HG03378 (cell line): ENCODE data around the gene PDZRN3.
"Not testable (repeated sequence)": the region's sequence is repeated elsewhere in the genome, so short reads cannot be mapped to it uniquely, and the experiment has no call there.

Experiments used
- ATAC-seq: cut with Tn5 transposase; IDR thresholded peaks from one replicate; pipeline ENCODE4 v1.9.1; 2021; ENCODE audit warnings: mild to moderate bottlenecking, moderate library complexity; ENCODE audit not compliant: unreplicated experiment

The PDZRN3 gene

GRCh38 chr3:73470860-73471259, 153.9 kb downstream of the PDZRN3 start:
- no peak for ATAC-seq

GRCh38 chr3:73469331-73469730, 155.4 kb downstream of the PDZRN3 start:
- no peak for ATAC-seq

GRCh38 chr3:73467211-73467610, 157.5 kb downstream of the PDZRN3 start:
- no peak for ATAC-seq

GRCh38 chr3:73465926-73466325, 158.8 kb downstream of the PDZRN3 start:
- no peak for ATAC-seq

DNA sequence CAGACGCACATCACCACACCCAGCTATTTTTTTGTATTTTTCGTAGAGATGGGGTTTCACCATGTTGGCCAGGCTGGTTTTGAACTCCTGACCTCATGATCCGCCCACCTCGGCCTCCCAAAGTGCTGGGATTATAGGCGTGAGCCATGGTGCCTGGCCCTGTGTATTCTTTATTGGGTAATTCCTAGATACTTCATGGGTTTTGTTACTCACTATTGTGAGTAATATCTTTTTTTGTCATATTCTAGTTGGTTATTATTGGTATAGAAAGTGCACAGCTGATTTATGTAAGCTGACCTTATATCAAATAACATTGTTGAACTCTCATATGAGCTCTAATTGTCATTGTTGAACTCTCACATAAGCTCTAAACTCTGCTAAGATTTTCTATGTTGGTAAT, 160.6 kb downstream of the PDZRN3 start:
- not testable (repeated sequence) for ATAC-seq

DNA sequence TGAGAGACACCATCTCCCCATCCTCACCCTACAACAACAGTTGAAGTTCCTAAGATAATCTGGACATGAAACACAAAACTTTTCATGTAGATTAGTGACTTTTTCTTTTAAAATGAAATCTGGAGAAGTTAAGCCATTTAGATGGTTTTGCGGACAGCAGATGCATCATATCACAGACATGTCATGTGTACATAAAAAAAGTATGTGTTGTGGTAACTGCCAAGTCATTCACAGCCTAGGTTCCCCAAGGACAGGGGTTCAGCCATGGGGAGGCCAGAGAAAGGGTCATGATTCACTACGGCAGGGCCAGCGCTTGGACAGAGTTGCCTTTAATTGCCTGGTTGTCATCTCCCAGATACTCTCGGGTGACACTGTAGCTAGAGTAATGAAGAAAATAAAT, 163.2 kb downstream of the PDZRN3 start:
- no peak for ATAC-seq

DNA sequence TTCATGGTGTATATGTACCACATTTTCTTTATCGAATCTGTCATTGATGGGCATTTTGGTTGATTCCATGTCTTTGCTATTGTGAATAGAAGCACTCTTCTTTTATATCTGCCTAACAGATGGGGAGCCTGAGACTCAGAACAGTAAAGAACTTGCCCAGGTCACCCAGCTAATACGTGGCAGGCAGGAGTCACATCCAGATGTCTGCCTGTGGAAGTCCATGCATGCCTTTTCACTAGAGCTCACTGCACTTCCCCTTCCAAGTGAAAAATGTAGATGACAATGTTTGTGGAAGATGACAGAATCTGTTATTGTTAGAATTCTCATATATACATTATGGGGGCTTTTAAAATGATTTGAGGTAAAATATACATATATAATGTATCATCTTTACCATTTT, 165.0 kb downstream of the PDZRN3 start:
- no peak for ATAC-seq

DNA sequence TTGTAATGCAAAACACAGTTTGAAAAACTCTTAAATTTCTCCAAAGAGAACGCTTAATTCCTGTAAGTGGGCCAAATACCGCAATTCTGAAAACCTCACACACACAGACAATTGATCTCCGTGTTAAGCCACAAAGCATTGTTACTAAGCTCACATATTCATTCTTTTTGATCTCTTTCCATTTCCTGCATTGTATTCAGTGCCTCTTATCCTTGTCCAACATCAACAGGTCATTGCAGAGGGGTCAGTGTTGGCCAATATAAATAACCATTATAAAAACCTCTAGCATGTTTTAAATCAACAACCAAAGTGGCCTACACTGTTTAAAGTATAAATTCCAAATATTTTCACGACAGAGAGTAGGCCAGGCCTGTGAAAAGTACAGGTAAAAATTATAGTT, 171.1 kb downstream of the PDZRN3 start:
- ATAC-seq, result no peak

DNA sequence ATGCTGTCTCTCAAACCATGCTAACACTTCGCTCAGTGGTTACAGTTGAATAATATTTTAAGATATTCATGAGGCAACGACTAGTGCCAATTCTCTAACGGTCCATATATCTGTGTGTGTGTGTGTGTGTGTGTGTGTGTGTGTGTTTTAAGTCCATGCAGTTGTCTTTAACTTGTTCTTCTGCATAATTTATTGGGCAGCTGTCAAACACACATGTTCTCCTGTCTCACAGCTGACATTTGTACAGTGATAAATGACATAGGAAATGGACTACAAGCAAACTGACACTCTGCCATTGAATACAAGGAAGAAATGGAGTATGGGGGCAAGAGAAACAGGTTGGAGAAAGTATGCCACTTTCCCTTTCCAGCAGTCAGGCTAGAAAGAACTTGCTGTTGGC, 172.0 kb downstream of the PDZRN3 start:
- ATAC-seq, result no peak

- peak; percentile 47 for ATAC-seq
These were observed 173.3 kb downstream of the PDZRN3 start for GRCh38 chr3:73451301-73451944.

DNA sequence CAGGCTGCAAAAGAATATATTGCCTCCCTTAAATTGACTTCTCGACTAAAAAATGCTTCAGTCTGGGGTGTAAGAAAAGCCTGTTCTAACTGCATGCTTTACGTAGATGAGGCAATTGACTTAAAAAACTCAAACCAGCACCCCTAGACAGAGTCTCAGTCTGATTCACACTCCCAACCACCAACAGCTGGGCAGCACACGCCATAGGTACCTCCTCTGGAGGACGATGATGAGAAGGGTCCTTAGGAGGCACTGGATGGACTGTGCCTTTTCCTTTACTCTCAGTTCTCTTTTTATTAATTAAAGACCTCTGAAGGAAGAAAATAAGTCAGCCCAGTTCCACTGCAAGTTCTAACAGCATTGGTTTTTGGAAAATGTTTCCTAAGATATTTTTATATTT, 175.0 kb downstream of the PDZRN3 start:
- ATAC-seq, result peak; percentile 43

GRCh38 chr3:73448761-73449301, 175.9 kb downstream of the PDZRN3 start:
- ATAC-seq, result peak; percentile 90

- ATAC-seq, result no peak
These were observed 176.7 kb downstream of the PDZRN3 start for GRCh38 chr3:73448041-73448440.

DNA sequence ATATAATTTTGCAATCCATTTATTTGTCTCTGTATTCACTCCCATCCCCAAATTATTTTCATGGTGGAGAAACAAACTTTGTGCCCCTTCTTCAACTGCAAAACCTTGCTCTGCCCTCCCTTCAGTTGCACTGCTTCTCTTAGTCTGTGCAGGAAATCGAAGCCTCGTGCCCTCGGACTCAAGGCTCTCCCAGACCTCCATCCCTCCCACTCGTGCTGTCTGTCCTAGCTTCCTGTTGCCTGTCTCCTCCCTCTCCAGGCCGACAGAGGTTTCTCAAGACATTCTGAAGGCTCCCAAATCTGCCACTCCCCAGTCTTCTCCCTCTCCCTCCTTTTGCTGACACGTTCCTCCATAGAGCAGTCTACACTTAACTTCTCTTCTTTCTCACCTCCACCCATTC, 177.6 kb downstream of the PDZRN3 start:
- ATAC-seq, result no peak

- no peak for ATAC-seq
These were observed 178.2 kb downstream of the PDZRN3 start for GRCh38 chr3:73446467-73447110.

DNA sequence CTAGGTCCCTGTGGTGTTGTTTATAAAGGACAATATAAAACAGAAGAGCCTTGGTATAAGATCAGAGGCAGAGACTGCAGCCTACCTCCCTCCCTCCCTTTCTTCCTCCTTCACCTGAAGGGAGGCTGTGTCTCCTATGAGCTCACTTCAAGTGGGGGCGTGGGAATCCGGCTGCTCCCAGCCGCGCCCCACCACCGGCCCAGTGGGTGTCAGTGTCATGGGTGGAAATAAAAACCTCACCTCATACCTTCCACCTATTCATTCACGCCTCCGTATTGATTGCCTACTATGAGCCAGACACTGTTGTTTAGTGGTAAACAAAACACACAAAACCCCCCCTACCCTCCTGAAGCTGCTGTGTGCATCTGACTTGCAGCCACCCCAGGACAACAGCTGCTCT, 181.9 kb downstream of the PDZRN3 start:
- ATAC-seq, result no peak

- ATAC-seq, result no peak
These were observed 182.6 kb downstream of the PDZRN3 start for GRCh38 chr3:73442152-73442551.

GRCh38 chr3:73437828-73438227, 186.9 kb downstream of the PDZRN3 start:
- ATAC-seq, result no peak

GRCh38 chr3:73435055-73435454, 189.7 kb downstream of the PDZRN3 start:
- ATAC-seq, result no peak

- ATAC-seq, result no peak
These were observed 191.1 kb downstream of the PDZRN3 start for GRCh38 chr3:73433687-73434086.

DNA sequence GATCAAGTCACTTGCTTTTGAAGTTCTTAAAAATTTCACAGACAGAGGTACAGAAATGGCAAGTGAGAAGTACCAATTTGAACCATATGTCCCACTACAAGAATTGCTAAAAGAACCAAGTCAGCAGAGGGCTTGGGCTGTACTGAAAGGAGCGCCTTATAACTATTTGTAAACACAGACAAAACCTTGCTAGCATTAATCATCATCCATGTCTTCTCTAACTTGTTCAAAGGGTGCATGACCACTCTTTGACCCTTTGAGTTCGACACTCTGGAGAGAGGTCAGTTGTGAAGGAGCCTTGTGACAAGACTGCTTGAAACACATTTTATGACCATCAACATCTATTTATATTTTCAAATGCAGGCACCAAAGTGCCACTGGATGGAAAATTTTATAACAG, 191.7 kb downstream of the PDZRN3 start:
- ATAC-seq, result no peak

GRCh38 chr3:73432706-73433032, 192.1 kb downstream of the PDZRN3 start:
- no peak for ATAC-seq
